Mucosa of gallbladder (tissue), 1 donor: ENCODE results near the gene EP400. TPM values are rescaled to one million over a fixed set of nuclear protein-coding genes. Genes with fewer than 3 reads are reported as not detected.

Source experiments
- DNase-seq: peaks from one replicate; pipeline ENCODE4 v3.0.0-alpha.2; 2020; ENCODE audit warnings: low spot score
- total RNA-seq: library from RNA; stranded (reverse); gene quantifications from one replicate; pipeline ENCODE4 v1.2.1, GENCODE V29; 2021
- donor health status: DM: no; HTN: no; CAD: no.

Gene EP400
- total RNA-seq, 1 donor from 2014 or later, result 42.5 TPM

DNA sequence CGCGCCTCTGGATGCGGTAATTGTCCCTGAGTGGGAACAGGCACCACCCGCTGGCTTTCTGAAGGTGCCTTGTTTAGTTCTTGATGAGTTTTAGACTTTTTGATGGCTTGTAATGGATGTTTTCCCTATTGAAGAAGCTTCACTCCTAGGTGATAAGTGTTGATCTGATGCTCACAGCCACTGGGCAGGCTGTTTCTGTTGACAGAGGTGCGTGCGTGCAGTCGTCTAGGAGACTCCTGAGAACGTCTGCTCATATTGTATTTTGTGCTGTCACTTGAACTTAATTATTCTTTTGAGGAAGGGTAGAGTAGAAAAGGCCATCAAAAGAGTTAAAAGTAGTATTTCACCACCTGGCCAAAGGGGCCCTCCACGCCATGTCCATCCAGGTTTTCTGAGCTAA lies 70.5 kb downstream of the EP400 start:
- DNase-seq, result no peak

DNA sequence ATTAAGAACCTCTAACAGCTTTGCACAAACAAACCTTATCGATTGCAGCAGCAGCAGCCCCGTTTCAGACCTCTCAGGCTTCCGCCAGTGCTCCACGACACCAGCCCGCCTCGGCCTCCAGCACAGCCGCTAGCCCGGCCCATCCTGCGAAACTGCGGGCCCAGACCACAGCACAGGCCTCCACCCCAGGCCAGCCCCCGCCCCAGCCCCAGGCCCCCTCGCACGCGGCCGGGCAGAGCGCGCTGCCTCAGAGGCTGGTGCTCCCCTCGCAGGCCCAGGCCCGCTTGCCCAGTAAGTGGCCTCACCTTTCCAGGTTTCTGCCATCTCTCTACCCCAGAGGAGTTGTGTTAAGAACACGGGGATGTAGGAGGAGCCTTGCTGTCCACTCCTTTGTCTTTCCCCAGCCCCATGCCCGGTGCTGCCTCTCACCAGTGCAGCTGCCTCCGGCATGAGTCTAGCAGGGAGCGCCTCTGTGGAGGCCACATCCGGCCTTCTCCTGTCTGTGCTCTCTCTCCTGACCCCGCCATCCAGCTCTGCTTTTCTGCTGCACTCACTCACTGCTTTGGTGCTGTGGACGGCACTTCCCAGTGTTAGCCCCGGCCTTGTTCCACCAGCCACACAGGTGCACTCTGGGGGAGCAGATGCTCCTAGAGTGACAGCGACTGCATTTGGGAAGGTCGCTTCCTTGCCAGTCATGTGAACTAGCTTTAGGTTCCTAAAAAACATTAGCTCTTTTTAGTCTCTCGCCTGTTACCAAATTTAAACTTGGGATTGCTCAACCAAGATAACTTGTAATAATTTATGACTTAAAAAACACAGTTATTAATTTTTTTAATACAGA lies 71.5 kb downstream of the EP400 start:
- DNase-seq, result no peak

DNA sequence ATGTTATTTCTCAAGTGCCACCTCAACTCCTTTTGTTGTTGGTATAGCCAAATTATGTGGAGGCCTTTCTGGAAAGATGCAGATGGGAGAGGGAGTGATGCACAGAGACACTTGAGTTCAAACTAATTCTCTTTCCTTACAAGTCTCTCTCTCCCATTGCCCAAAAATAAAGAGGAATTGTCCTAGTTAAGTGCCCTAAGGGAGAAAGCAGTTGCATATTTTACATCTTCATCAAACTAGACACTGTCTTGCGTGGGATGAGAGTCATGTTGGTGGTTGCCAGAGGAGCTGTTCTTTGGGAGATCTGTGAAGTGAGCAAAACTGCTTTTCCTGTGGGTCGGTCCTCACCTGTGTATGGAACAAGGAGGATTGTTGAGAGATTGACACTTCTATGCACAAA lies 72.2 kb downstream of the EP400 start:
- no peak for DNase-seq

DNA sequence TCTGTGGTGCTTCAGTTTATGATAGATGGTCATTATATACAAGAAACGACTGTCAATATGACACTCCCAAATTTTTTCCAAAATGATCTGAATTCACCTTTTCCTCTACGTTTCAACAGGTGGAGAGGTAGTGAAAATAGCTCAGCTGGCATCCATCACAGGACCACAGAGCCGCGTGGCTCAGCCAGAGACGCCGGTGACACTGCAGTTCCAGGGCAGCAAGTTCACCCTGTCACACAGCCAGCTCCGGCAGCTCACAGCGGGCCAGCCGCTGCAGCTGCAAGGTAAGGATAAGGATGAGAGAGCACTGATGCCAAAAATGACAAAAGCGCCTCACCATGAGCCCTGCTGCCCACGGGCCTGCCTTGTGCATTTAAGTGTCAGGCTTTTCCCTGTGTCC lies 73.9 kb downstream of the EP400 start:
- DNase-seq, result no peak

DNA sequence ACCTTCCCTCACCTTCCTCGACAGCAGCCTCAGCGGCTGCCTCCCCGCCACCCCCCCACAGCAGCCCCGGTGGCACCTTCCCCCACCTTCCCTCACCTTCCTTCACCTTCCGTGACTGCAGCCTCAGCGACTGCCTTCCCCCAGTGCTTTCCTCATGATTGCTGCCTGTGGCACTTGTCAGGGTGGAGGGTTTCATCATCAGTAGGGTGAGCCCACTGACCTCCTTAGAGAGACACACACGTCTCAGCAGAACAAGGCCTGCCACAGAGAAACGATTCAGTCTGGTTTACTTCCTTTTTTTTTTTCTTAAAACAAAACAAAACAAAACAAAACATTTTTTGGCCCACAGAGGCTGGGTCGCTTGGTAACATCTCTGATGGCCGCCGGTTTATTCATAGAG lies 75.0 kb downstream of the EP400 start:
- DNase-seq, result no peak

DNA sequence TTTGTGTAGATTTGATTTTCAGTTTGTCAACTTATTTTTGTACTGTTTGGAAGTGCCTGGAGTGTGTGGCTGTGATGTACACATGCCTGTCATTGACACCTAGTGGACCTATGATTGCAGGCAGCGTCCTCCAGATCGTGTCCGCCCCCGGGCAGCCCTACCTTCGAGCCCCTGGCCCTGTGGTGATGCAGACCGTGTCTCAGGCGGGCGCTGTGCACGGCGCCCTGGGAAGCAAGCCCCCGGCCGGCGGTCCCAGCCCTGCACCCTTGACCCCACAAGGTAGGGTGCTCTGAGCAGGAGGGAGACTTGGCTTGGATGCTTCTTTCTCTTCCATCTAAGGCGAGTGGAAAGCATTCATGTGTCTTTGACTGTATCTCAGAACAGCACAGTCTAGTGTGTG lies 75.8 kb downstream of the EP400 start:
- DNase-seq, result no peak

DNA sequence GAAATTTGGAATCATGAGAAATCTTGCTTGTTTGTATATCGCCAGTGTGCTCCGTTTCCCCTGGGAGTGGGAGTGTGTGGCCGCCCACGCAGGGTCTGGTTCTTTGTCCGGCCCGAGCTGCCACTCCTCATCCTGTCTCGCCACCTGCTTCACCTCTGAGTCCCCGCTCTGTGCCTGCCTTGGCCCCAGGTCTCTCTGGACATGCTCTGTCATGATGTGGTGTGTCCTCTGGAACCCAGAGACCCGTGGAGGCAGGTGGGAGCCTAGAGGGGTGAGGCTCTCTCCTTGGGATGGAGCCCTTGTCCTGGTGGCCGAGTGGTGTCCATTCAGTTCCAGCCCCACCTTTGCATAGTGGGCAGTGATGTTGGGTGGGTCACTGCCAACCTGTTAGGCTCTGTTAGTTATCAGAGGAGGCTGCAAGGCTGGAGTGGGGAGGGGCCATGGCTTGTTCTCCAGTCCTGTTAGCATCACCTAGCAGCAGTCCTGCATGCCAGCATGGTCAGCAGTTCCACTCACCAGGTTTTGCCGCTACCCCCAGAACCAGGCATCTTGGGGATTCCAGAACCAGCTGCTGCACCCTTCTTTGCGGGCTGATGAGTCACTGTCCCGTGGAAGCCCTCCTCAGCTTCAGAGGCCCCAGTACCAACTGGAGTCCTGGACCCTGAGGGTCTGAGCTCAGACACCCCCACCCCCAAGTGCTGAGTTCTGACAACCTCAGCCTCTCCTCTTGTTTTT lies 76.5 kb downstream of the EP400 start:
- DNase-seq, result no peak

DNA sequence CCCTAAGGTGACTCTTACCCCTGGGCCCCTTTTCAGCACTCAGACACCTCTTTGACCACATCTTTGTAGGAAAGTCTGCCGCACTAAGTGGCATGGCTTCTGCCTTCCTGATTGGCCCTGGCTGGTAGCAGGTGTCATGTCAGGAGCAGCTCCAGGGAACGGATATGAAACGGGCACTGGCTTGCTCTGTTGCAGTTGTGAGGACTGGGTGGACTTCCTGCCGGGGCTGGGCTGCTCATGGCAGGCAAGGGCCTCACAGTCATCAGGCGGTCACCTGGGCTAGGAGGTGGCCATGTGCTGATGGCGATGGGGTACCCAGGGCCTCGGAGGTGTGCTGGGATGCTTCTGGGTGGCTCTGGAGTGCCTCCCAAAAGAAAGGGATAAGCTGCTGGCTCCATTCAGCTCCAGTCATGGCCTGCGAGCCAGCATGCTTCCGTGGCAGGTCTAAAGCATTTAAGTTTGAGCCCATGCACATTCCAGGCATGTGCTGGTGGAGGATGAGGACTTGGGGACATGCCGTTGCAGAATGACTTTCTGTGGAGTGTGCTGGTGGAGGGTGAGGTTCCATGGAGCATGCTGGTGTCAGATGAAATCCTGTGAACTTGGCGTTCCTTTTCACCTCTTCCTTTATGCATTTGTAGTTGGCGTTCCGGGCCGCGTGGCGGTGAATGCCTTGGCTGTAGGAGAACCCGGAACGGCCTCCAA lies 77.2 kb downstream of the EP400 start:
- no peak for DNase-seq

DNA sequence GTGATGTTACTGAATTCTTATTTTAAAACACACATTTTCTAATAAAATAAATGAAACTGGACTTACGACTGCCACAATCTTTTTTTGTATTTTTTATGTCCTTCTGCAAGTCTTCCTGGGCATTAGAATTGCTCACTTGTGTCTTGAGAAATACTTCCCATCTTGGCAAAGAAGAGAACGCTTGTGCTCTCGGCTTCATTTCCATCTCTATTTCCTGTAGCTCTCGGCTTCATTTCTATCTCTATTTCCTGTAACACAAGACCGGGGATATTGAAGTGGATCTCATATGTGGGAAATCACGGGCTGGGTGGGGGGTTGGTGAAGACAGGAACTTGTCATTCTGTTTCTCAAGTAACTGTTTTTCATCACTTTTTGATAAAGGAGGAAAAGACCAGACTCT lies 77.9 kb downstream of the EP400 start:
- no peak for DNase-seq

DNA sequence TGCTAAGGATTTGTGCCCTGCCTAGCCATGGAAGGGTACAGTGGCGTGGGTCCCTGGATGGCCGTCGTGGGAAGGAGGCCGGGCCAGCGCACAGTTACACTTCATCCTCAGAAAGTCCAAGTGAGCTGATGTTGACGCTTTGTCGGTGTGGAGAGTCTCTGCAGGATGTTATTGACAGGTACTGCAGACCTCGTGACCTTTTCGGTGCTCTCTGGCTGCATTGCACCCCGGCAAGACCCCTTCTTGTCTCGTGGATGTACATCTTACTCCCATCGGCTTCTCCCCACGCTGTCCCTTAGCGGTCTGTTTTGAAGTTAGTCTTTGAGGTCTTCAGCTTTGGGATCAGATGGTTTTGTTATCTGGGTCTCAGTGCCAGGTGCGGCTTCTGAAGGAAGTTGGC lies 78.4 kb downstream of the EP400 start:
- DNase-seq, result no peak

DNA sequence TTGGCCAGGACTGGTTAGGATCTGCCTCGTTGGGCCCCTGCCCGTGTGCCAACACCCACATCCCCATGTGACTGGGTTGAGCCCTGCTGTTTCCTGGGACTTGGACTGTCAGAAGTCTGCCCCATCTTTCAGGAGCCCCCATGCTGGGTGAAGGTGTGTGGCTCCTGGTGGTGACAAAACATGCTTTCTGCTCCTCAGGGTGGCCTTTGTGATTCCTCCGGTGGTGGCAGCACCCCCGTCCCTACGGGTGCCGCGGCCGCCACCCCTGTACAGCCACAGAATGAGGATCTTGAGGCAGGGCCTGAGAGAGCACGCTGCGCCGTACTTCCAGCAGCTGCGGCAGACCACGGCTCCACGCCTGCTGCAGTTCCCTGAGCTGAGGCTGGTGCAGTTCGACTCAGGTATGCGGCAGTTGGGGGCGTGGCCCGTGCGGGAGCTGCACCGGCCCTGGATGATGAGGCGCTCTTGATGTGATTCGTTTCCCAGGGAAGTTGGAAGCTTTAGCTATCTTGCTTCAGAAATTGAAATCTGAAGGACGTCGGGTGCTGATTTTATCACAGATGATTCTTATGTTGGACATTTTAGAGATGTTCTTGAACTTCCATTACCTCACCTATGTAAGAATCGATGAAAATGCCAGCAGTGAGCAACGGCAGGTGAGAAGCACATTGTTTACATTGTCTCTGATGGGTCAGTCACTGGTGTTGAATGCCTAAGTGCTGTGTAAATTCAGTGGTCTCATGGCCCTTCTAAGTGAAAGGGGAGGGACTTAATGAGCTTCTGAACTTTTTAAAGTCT lies 80.0 kb downstream of the EP400 start:
- no peak for DNase-seq

DNA sequence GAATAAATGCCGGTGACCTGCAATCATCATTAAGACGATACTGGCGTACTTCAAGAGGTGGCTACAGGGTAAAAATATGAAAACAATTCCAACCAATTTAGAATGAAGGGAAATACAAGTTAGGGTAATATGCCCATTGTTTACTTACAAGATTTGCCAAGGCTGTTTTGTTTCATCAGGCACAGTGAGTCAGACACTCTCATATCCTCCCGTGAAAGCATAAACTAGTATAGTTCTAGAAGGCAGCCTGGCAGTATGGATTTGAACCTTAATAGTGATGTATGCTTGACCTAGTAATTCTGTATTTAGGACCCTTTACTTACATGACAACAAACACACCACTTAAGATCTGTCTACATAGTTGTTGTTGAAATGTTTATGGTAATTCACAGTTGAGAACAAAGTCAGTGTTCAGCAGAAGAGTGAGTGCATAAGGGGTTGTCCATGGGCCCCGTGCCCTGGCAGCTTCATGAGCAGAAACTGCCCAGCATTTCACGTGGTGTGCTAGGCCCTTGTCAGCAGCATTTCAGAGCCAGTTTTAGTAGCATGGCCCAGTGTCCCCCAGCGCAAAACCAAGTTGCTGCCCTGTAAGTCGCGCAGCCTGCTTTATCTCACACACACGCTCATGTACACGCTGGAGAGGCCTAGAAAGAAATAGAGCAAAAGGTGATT lies 80.8 kb downstream of the EP400 start:
- DNase-seq, result peak; percentile 17

DNA sequence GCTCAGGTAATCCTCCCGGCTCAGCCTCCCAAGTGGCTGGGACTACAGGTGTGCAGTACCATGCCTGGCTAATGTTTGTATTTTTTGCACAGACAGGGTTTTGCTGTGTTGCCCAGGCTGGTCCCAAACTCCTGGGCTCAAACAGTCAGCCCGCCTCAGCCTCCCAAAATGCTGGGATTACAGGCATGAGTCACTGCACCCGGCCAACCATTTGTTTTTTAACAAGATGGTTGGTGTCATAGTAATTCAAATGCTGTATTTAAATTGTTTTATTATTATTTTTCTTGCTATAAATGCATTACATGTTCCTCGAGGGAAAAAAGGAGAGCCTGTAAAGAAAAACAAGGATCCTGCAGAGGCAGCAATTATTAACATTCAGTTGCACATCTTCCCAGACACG lies 83.9 kb downstream of the EP400 start:
- DNase-seq, result no peak

DNA sequence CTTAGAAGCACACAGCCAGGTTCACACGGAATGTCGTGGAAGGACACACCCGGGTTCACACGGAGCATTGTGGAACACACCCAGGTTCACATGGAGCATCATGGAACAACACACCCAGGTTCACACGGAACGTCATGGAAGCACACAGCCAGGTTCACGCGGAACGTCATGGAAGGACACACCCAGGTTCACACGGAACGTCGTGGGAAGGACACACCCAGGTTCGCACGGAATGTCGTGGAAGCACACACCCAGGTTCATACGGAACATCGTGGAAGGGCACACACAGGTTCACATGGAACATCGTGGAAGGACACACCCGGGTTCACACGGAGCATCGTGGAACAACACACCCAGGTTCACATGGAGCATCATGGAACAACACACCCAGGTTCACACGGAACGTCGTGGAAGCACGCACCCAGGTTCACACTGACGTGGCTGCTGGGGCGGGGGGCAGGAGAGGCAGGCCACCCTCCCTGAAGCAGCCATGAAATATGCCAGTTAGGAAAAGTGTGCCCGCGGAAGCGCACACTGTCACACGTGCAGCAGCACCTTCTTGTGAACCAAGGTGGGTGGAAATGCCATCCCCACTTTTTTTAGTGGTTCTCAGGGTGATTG lies 86.4 kb downstream of the EP400 start:
- no peak for DNase-seq

DNA sequence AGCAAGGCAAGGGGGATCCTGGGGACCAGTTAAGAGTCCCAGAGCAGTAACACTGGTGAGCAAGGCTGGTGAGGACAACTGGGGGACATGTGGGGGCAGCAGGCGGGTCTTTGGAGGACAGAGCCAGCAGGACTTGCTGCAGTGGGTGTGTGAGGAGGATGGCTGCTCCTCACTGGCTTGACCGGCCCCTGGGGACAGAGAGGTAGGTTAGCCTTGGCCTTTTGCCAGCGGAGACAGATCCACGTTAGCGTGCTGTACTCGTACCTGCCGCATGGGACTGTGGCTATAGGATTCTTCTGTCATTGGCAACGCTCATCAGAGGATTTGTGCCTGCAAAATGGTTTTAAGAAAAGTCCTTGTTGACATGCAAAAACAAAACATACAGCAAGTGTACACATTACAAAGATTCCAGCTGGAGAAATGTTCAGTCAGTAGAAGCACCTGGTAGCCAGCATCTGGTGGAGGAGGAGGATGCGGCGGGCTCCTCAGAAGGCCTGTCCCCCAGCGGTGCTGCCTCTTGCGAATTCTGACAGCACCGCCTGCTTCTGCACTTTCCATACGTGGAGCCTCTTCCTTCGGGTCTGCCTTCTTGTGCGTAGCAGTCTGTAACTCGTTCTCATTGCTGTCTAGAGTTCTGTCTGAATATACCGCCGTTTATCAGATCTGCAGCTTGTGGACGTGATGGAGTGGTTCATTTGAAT lies 91.3 kb downstream of the EP400 start:
- DNase-seq, result no peak

DNA sequence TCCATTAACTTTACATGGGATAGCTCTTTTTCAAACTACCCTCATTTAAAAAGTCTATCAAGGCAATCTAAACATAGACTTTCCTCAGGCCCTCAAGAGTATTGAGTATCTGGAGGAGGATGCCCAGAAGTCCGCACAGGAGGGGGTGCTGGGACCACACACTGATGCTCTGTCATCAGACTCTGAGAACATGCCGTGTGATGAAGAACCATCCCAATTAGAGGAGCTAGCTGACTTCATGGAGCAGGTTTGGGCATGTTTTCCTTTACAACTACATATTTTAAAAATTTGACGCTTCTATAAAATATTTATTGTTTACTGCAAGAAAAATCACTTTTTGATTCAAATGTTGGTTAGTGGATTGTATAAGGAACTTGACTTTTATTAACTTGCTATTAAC lies 93.5 kb downstream of the EP400 start:
- no peak for DNase-seq

DNA sequence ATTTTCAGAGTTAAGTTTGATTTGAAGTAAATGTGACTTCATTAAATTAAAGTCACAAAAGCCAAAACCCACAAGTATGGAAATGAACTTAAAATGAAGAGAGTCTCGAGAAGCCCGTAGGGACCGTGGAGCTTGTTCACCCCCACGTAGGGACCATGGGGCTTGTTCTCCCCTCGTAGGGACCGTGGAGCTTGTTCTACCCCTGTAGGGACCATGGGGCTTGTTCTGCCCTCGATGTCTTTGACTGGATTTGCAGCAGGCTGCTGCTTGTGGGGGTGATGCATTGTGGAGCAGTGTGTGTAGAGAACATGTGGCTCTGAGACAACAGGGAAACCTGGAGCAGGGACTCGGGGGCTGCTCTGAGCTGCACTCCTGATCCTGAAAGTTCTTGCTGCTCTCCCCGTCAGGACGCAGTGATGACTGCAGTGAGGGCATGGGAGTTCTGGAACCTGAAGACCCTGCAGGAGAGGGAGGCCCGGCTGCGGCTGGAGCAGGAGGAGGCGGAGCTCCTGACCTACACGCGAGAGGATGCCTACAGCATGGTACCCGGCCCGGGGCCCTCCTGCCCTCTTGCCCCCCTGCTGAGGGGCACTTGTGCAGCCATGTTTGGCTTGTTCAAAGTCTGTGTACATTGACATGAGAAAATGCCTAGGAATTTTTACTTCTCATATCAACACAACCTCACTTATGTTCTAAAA lies 94.2 kb downstream of the EP400 start:
- DNase-seq, result no peak

DNA sequence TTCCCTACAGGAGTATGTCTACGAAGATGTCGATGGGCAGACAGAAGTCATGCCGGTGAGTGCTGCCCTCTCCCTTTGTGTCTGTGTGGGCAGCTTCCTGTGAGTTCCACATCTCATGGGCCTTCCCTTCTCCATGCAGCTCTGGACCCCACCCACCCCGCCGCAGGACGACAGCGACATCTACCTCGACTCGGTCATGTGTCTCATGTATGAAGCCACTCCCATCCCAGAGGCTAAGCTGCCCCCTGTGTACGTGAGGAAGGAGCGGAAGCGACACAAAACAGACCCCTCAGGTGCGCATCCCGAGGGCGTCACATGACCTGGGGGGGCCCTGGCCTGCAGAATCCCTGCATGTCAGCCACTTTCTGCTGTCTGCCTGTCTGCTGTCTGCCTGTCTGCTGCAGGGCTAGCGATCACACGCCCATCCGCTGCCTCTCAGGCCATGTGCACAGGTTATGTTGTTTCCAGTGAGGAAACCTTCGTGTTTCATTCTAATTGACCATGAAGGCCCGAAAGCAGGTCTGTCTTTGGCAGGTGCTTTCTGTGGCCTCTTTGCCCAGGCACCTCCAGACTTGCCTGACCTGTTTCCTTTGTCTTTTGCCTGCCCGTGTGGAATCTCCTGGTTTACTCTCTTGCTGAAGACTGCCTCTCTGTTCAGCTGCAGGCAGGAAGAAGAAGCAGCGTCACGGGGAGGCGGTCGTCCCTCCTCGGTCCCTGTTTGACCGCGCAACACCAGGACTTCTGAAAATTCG lies 95.1 kb downstream of the EP400 start:
- DNase-seq, result no peak

DNA sequence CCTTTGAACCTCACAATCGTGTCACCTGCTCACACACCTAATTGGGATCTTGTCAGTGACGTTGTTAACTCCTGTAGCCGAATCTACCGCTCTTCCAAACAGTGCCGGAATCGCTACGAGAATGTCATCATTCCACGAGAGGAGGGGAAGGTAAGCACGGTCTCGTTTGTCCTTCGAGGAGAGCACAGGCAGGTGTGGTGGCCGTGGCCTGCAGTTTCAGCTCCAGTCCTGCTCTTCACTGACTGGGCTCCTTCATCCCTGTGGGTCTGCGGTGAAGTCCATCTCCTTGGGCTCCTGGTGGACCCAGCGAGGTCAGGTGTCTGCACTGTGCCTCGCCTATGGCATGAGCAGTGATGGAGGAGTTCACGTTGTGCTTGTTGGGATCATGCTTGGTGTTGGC lies 96.0 kb downstream of the EP400 start:
- DNase-seq, result no peak
